ENCODE measurements around the gene GLUD2. TPM values are rescaled to one million over a fixed set of nuclear protein-coding genes. Genes with fewer than 3 reads are reported as not detected.

GLUD2 gene
- polyA plus RNA-seq, 1 donor (not counting 4 experiments of a cell fraction or from before 2014, with no cell fraction given), result 1.5 TPM

GRCh38 chrX:121032531-121032930 is 14.9 kb upstream of the GLUD2 start:
- DNase-seq (ENCODE audit: low read depth, low spot score), result no peak
- H3K4me1 ChIP-seq (ENCODE audit: control insufficient read depth, extremely low read depth, insufficient read depth, low read length), result peaks cover 8% of the 10 kb centered on the region
- no peaks in the 10 kb centered on the region for H3K9me3 ChIP-seq (ENCODE audit: control insufficient read depth, low read depth, low read length)
- dilution Hi-C loops (cut with MboI; ENCODE audit: extremely low pct_ligation_motif_present, low sequenced_read_pairs), result no loop called here
- no peak overlapping the region for H3K4me3 ChIP-seq (ENCODE audit: control insufficient read depth in 2 of 3, extremely low read depth in 1 of 3, insufficient read depth in 2 of 3, low read depth in 1 of 3, low read length in 3 of 3)
- no peak overlapping the region for H3K4me2 ChIP-seq (ENCODE audit: control insufficient read depth, extremely low read depth, insufficient read depth, low read depth, low read length)
- H3K9me1 ChIP-seq (ENCODE audit: control insufficient read depth, extremely low read depth, insufficient read depth, low read length), result no peaks in the 10 kb centered on the region
- H3K27ac ChIP-seq (ENCODE audit: control insufficient read depth, insufficient read depth, low read length), result no peak overlapping the region
- FAIRE-seq, result no peak
- no peak overlapping the region for H3K9ac ChIP-seq (ENCODE audit: control insufficient read depth, extremely low read depth, insufficient read depth, low read length)
- TF ChIP-seq EZH2 (IDR thresholded peaks at IDR 0.05; ENCODE audit: low read length) (no peak), CTCF (optimal IDR thresholded peaks at IDR 0.05 in 1 of 3, IDR thresholded peaks at IDR 0.05 in 1 of 3, conservative IDR thresholded peaks at IDR 0.05 in 1 of 3; ENCODE audit: extremely low read depth in 1 of 3, insufficient read depth in 2 of 3, low read length in 3 of 3) (no peak)
- H3K27me3 ChIP-seq (ENCODE audit: control insufficient read depth, extremely low read depth, insufficient read depth, low read length), result no peaks in the 10 kb centered on the region
- H3K36me3 ChIP-seq (ENCODE audit: control insufficient read depth in 2 of 2, extremely low read depth in 1 of 2, insufficient read depth in 2 of 2, low read length in 2 of 2), result no peaks in the 10 kb centered on the region
- no peak overlapping the region for H2AFZ ChIP-seq (ENCODE audit: control insufficient read depth, low read length)
- no peaks in the 10 kb centered on the region for H3K79me2 ChIP-seq (ENCODE audit: control insufficient read depth, insufficient read depth, low read length)
- no peaks in the 10 kb centered on the region for H4K20me1 ChIP-seq (ENCODE audit: control insufficient read depth, extremely low read depth, insufficient read depth, low read length)

DNA sequence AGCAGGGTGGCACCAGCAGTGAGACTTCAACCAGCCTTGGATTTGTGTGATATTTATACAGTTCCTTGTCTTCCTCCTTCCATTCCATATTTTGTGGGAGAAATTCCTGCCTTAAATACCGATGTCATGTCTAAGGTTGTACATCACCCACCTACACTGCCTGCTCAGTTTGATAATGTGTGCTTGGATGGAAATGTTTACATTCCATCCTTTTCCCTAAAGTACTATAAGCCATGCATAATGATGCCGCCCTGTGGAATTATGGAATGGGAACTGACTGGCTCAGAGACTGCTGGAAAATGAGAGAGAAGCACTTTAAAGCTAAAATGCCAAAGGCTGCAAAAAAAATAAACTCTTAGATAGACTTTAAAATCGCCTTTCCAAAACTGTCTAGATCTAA is 11.3 kb upstream of the GLUD2 start:
- no peak overlapping the region for H3K27ac ChIP-seq (ENCODE audit: control insufficient read depth, insufficient read depth, low read length)
- H2AFZ ChIP-seq (ENCODE audit: control insufficient read depth, low read length), result no peak overlapping the region
- H3K79me2 ChIP-seq (ENCODE audit: control insufficient read depth, insufficient read depth, low read length), result no peaks in the 10 kb centered on the region
- H3K4me3 ChIP-seq (ENCODE audit: control insufficient read depth in 2 of 3, extremely low read depth in 1 of 3, insufficient read depth in 2 of 3, low read depth in 1 of 3, low read length in 3 of 3), result no peak overlapping the region
- H3K9ac ChIP-seq (ENCODE audit: control insufficient read depth, extremely low read depth, insufficient read depth, low read length), result no peak overlapping the region
- FAIRE-seq, result no peak
- H3K4me1 ChIP-seq (ENCODE audit: control insufficient read depth, extremely low read depth, insufficient read depth, low read length), result peaks cover 10% of the 10 kb centered on the region
- no peak overlapping the region for H3K4me2 ChIP-seq (ENCODE audit: control insufficient read depth, extremely low read depth, insufficient read depth, low read depth, low read length)
- dilution Hi-C loops (cut with MboI; ENCODE audit: extremely low pct_ligation_motif_present, low sequenced_read_pairs), result no loop called here
- H3K36me3 ChIP-seq (ENCODE audit: control insufficient read depth in 2 of 2, extremely low read depth in 1 of 2, insufficient read depth in 2 of 2, low read length in 2 of 2), result no peaks in the 10 kb centered on the region
- DNase-seq (ENCODE audit: low read depth, low spot score), result no peak
- H3K9me3 ChIP-seq (ENCODE audit: control insufficient read depth, low read depth, low read length), result no peaks in the 10 kb centered on the region
- no peaks in the 10 kb centered on the region for H4K20me1 ChIP-seq (ENCODE audit: control insufficient read depth, extremely low read depth, insufficient read depth, low read length)
- no peaks in the 10 kb centered on the region for H3K9me1 ChIP-seq (ENCODE audit: control insufficient read depth, extremely low read depth, insufficient read depth, low read length)
- H3K27me3 ChIP-seq (ENCODE audit: control insufficient read depth, extremely low read depth, insufficient read depth, low read length), result no peaks in the 10 kb centered on the region
- TF ChIP-seq EZH2 (IDR thresholded peaks at IDR 0.05; ENCODE audit: low read length) (no peak), CTCF (optimal IDR thresholded peaks at IDR 0.05 in 1 of 3, IDR thresholded peaks at IDR 0.05 in 1 of 3, conservative IDR thresholded peaks at IDR 0.05 in 1 of 3; ENCODE audit: extremely low read depth in 1 of 3, insufficient read depth in 2 of 3, low read length in 3 of 3) (no peak)
